HK-2 (cell line): ENCODE results near the gene BCAS4.
"Not testable (repeated sequence)": the region's sequence is repeated elsewhere in the genome, so short reads cannot be mapped to it uniquely, and the experiment has no call there.

Source experiments
- DNase-seq: peaks from one replicate; pipeline ENCODE4 v3.0.0-alpha.2; 2018; ENCODE audit not compliant: unreplicated experiment

Gene BCAS4

DNA sequence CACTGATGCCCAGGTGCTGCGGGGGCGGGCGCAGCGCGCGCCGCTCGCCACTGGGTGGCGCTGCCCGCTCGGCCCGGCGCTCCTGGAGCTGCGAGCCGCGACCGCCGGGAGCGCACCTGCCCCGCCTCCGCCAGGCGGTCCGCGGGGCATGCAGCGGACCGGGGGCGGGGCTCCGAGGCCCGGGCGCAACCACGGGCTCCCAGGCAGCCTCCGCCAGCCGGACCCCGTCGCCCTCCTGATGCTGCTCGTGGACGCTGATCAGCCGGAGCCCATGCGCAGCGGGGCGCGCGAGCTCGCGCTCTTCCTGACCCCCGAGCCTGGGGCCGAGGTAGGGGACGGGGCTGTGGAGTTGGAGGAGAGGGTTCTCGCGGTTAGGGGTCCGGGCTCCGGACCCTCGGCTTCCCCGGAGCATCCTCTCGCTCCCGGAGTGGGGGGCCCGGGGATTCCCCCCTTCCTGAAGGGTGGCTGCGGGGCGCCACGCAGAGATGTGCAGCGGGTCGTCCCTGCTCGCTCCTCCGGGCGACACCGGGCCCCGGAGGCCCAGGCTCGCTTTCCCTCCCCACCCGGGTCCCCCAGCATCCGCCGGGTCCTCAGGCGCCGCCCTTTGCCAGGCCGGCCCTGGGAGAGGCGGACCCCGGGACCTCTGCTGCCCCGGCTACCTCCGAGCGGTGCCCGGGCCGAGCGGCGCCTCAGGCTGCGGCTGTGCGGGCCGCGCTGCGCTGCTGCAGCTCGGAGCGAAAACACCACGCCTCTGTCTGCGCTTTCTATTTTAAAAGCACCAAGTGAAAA, at the start of gene BCAS4:
TSS of gene BCAS4 (plus strand) at position 216 of the 789 bp plus-strand sequence. CDS start at position 239, 23 bp downstream.
- DNase-seq: peak; percentile 89

DNA sequence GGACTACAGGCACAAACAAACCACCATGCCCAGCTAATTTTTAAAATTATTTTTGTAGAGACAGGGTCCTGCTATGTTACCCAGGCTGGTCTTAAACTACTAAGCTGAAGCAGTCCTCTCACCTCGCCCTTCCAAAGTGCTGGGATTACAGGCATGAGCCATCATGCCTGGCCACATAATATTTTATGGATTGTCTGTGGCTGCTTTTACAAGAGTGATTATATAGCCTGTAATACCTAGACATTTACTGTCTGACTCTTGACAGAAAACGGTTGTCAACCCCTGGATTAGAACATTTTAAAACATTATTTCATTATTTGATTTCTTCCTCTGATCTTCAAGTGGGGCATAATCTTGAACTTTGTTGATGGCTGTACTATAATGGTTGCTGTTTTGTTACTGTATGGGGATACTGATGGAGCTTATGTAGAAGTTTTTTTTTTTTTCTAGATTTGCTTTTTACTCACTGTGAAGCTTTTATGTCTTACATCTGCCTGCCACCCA, 49.2 kb upstream of the BCAS4 start:
- DNase-seq: no peak

GRCh38 chr20:50746138-50746940, 48.5 kb upstream of the BCAS4 start:
- no peak for DNase-seq

- DNase-seq: no peak
Observed at GRCh38 chr20:50747275-50747674, 47.6 kb upstream of the BCAS4 start.

GRCh38 chr20:50750145-50750671, 44.7 kb upstream of the BCAS4 start:
- DNase-seq: no peak

- DNase-seq: no peak
Observed at GRCh38 chr20:50753152-50753551, 41.7 kb upstream of the BCAS4 start.

DNA sequence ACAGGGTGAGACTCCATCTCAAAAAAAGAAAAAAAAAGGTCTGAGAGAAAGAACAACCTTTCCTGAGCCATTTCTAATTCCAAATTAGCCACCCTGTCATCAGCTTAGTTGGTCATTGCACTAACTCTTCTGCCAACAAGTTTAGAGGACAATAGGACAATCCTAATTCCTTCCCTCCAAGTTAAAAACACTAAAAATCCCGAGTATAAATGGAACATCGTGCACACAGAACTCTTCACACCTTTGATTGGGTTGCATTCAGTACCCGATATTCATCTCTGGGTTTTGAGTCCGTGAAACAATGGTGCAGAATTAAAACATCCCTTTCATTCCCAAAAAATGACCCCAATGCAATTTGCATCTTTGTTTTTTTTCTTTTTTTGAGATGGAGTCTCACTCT, 40.4 kb upstream of the BCAS4 start:
- no peak for DNase-seq

DNA sequence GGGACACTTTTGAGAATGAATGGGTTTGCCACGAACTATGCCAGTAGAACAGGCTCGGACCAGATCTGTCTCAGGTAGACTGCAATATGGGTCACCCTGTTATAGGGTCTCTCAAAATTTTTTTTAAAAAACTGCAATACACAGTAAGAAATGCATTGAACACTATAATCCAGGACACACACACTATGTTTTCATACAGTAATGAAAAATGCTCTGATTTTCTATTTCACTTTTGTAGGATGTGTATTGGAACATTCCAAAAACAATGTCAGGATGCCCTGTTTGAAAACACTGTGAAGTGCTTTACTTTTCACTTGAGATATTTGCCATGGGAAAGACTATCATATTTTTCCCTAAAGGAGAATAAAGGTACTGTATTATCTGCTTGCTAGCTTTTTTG, 38.4 kb upstream of the BCAS4 start:
- DNase-seq: no peak

GRCh38 chr20:50758469-50758868, 36.4 kb upstream of the BCAS4 start:
- no peak for DNase-seq

DNA sequence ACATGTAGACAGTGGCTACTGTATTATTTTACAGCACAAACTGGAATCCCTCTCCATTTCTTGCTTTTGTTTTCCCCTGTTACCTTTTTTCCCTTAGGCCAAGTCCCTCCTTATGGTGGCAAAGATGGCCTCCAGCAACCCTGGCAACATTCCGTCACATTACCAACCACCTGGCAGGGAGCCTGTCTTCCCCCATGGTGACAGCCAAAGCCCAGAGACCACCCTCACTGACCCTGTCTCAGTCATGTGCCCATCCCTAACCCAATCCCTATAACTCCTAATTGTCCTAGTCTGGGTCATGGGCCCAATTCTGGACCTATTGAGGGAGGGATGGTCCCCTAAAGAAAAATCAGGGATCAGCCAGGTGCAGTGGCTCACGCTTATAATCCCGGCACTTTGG, 35.9 kb upstream of the BCAS4 start:
- no peak for DNase-seq

DNA sequence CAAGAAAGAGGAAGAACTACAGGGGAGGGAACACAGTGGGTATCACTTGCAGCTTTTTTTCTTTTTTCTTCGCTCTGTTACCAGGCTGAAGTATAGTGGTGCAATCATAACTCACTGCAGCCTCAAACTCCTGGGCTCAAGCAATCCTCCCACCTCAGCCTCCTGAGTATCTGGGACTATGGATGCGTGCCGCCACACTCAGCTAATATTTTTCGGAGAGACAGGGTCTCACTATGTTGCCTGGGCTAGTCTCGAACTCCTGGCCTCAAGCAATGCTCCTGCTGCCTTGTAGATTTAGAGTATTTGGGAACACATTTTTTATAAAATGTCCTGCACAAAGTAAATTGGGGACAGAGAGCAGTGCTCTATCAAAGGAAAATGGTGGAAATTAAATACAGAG, 35.2 kb upstream of the BCAS4 start:
- DNase-seq: no peak

DNA sequence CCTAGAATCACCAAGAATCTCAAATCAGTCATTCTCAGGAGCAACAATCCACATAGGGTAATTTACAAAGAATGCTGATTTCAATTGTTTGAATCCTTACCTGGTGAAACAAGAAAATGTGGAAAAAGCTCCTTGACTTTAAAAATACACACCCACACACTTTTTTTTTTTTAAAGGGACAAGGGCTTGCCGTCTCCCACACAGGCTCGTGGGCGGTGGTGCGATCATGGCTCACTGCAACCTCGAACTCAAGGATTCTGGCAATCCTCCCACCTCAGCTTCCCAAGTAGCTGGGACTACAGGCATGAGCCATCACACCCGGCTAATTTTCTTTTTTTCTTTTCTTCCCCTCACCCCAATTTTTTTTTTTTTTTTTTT, 32.8 kb upstream of the BCAS4 start:
- peak; percentile 76 for DNase-seq

GRCh38 chr20:50762435-50763220, 32.2 kb upstream of the BCAS4 start:
- peak; percentile 70 for DNase-seq

- peak; percentile 79 for DNase-seq
Observed at GRCh38 chr20:50763550-50764458, 31.1 kb upstream of the BCAS4 start.

DNA sequence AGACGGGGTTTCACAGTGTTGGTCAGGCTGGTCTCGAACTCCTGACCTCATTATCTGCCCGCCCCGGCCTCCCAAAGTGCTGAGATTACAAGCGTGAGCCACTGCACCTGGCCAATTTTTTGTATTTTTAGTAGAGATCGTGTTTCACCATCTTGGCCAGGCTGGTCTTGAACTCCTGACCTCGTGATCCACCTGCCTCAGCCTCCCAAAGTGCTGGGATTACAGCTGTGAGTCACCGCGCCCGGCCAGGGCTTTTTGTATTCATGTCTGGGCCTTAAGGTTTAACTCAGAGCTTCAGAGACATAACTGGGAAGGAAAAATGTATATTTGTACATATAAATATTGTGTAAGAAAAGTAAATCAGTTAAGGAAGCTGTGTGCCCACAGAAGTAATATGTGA, 29.6 kb upstream of the BCAS4 start:
- DNase-seq: not testable (repeated sequence)

- no peak for DNase-seq
Observed at GRCh38 chr20:50765674-50766073, 29.2 kb upstream of the BCAS4 start.

GRCh38 chr20:50766955-50767809, 27.7 kb upstream of the BCAS4 start:
- not testable (repeated sequence) for DNase-seq

GRCh38 chr20:50768991-50769390, 25.9 kb upstream of the BCAS4 start:
- DNase-seq: not testable (repeated sequence)

- DNase-seq: not testable (repeated sequence)
Observed at GRCh38 chr20:50769551-50770085, 25.2 kb upstream of the BCAS4 start.
